NCI-H1417 (cell line): ENCODE measurements around the gene CNGB1.
"Not testable (repeated sequence)": the region's sequence is repeated elsewhere in the genome, so short reads cannot be mapped to it uniquely, and the experiment has no call there.

Source experiments
- DNase-seq, 3 experiments: peaks; one replicate each; lab custom pipeline; 2025; lab: John Stamatoyannopoulos, UW

The CNGB1 gene

GRCh38 chr16:57970970-57971369 lies at the start of gene CNGB1:
CNGB1 (minus strand) TSS chr16:57971128; CDS start chr16:57967286, 3,842 bp downstream.
- DNase-seq = peak; percentile 6 to 69 (median 31)

GRCh38 chr16:58019866-58020538 lies 49.1 kb upstream of the CNGB1 start:
- DNase-seq = no peak

- no peak for DNase-seq
Measured at GRCh38 chr16:58018803-58019202, 47.9 kb upstream of the CNGB1 start.

- no peak for DNase-seq
Measured at GRCh38 chr16:58016840-58017446, 46.0 kb upstream of the CNGB1 start.

- no peak for DNase-seq
Measured at GRCh38 chr16:58013201-58013956, 42.5 kb upstream of the CNGB1 start.

- DNase-seq = no peak
Measured at GRCh38 chr16:58012481-58012880, 41.6 kb upstream of the CNGB1 start.

GRCh38 chr16:58011652-58012051 lies 40.7 kb upstream of the CNGB1 start:
- DNase-seq = no peak

GRCh38 chr16:58010886-58011285 lies 40.0 kb upstream of the CNGB1 start:
- DNase-seq = no peak

GRCh38 chr16:58009856-58010416 lies 39.0 kb upstream of the CNGB1 start:
- DNase-seq = no peak

- not testable (repeated sequence) for DNase-seq
Measured at GRCh38 chr16:58004736-58005135, 33.8 kb upstream of the CNGB1 start.

GRCh38 chr16:58002936-58003335 lies 32.0 kb upstream of the CNGB1 start:
- no peak for DNase-seq

GRCh38 chr16:58002416-58002800 lies 31.5 kb upstream of the CNGB1 start:
- no peak for DNase-seq

GRCh38 chr16:58001781-58002415 lies 31.0 kb upstream of the CNGB1 start:
- DNase-seq = no peak

GRCh38 chr16:58000706-58001676 lies 30.1 kb upstream of the CNGB1 start, which contains the start of gene USB1:
USB1 (plus strand) TSS chr16:58001407; CDS start chr16:58001484, 77 bp downstream.
- peak; percentile 86 to 91 (median 87) for DNase-seq

- peak in 2 of 3 experiments; percentile 61 to 77 for DNase-seq
Measured at GRCh38 chr16:57999971-58000705, 29.2 kb upstream of the CNGB1 start, which contains the start of gene ZNF319. ZNF319 (minus strand) TSS chr16:58000672; CDS start chr16:57998265, 2,407 bp downstream.

GRCh38 chr16:57999366-57999970 lies 28.5 kb upstream of the CNGB1 start:
- peak in 1 of 3 experiments; percentile 45 for DNase-seq

- no peak for DNase-seq
Measured at GRCh38 chr16:57998992-57999365, 28.1 kb upstream of the CNGB1 start.

- no peak for DNase-seq
Measured at GRCh38 chr16:57998486-57998885, 27.6 kb upstream of the CNGB1 start.

- DNase-seq = no peak
Measured at GRCh38 chr16:57997528-57998265, 26.8 kb upstream of the CNGB1 start.
